Liver (tissue), 9 donors: ENCODE results near the gene SEL1L2. TPM values are rescaled to one million over a fixed set of nuclear protein-coding genes. Genes with fewer than 3 reads are reported as not detected.

Experiments used
- DNase-seq: peaks from one replicate; pipeline ENCODE4 v3.0.0-alpha.2; 2017; ENCODE audit warnings: low spot score
- H3K27ac ChIP-seq, 2 donors: one replicate each; pipeline ENCODE4 v1.7.0; 2013; ENCODE audit warnings: inconsistent platforms in 2 of 2, low read length in 2 of 2, control low read depth in 1 of 2, low read depth in 1 of 2, mild to moderate bottlenecking in 1 of 2
- H3K27me3 ChIP-seq, 4 donors: one replicate each; pipeline versions ENCODE4 v1.6.1 to v1.7.0; 2013; ENCODE audit warnings: low read length in 3 of 4, inconsistent platforms in 1 of 4, mild to moderate bottlenecking in 1 of 4, moderate library complexity in 1 of 4; ENCODE audit not compliant: control insufficient read depth in 4 of 4, insufficient read depth in 4 of 4
- H3K36me3 ChIP-seq, 4 donors: one replicate each; pipeline versions ENCODE4 v1.6.1 to v1.7.0; 2013; ENCODE audit warnings: low read length in 3 of 4, mild to moderate bottlenecking in 3 of 4, low read depth in 1 of 4, moderate library complexity in 1 of 4; ENCODE audit not compliant: control insufficient read depth in 4 of 4, insufficient read depth in 3 of 4
- H3K4me1 ChIP-seq, 4 donors: one replicate each; pipeline versions ENCODE4 v1.6.1 to v1.7.0; 2013; ENCODE audit warnings: low read length in 3 of 4, mild to moderate bottlenecking in 3 of 4, moderate library complexity in 1 of 4; ENCODE audit not compliant: control insufficient read depth in 4 of 4, insufficient read depth in 4 of 4
- H3K4me3 ChIP-seq, 3 donors: one replicate each; pipeline versions ENCODE4 v1.6.1 to v1.7.0; 2013; ENCODE audit warnings: low read length in 3 of 3, control low read depth in 1 of 3, low read depth in 1 of 3, mild to moderate bottlenecking in 1 of 3
- H3K9ac ChIP-seq, 2 donors: one replicate each; pipeline ENCODE4 v1.7.0; 2013; ENCODE audit warnings: low read length in 2 of 2, mild to moderate bottlenecking in 2 of 2, moderate library complexity in 2 of 2, control low read depth in 1 of 2, low read depth in 1 of 2
- H3K9me3 ChIP-seq, 4 donors: one replicate each; pipeline versions ENCODE4 v1.6.1 to v1.7.0; 2013; ENCODE audit warnings: low read length in 3 of 4; ENCODE audit not compliant: control insufficient read depth in 4 of 4
- EGR1 ChIP-seq, 2 donors: IDR thresholded peaks; 2 replicates each; pipeline ENCODE4 v1.6.1; 2016 to 2018; ENCODE audit warnings: antibody characterized with exemption in 2 of 2, low read depth in 2 of 2
- FOXA2 ChIP-seq: IDR thresholded peaks from 2 replicates; pipeline ENCODE4 v1.6.1; 2016; ENCODE audit warnings: antibody characterized with exemption
- NR2F2 ChIP-seq: IDR thresholded peaks from 2 replicates; pipeline ENCODE4 v1.6.1; 2016; ENCODE audit warnings: antibody characterized with exemption
- RAD21 ChIP-seq, 2 donors: IDR thresholded peaks; 2 replicates each; pipeline ENCODE4 v1.6.1; 2016; ENCODE audit warnings: antibody characterized with exemption in 2 of 2, mild to moderate bottlenecking in 2 of 2
- REST ChIP-seq: IDR thresholded peaks from 2 replicates; pipeline ENCODE4 v1.6.1; 2016; ENCODE audit warnings: antibody characterized with exemption, mild to moderate bottlenecking
- TAF1 ChIP-seq: conservative IDR thresholded peaks from 2 replicates; pipeline ENCODE4 v1.6.1; 2016; ENCODE audit warnings: antibody characterized with exemption, mild to moderate bottlenecking
- YY1 ChIP-seq: IDR thresholded peaks from 2 replicates; pipeline ENCODE4 v1.6.1; 2016; ENCODE audit warnings: antibody characterized with exemption, mild to moderate bottlenecking
- WGBS: extraction: QIAGEN DNeasy Blood & Tissue Kit; methylation state at CpG from one replicate; pipeline ENCODE4 v1.1.7; 2013; 5-methylcytosine and 5-hydroxymethylcytosine counted together
- polyA plus RNA-seq, 2 donors: library from polyadenylated mRNA; stranded (reverse) in 1 of 2; unstranded in 1 of 2; fragments of 200-250 nt in 1 of 2; fragments of >200 nt in 1 of 2; fragmentation: Nextera tagmentation in 1 of 2; extraction: Ambion mirVana in 1 of 2; gene quantifications; one replicate each; pipeline versions ENCODE4 v1.2.1 to v1.2.3, GENCODE V29; 2013 to 2015
- total RNA-seq, 2 donors: library from RNA; depleted of rRNA; stranded (reverse); fragments of >200 nt; gene quantifications; one replicate each; pipeline ENCODE4 v1.2.3, GENCODE V29; 2014
- TF ChIP-seq, protein P1 (sequence below): fragments of 150-350 bp; IDR thresholded peaks from 2 replicates; pipeline ENCODE4 v1.5.1; 2017; ENCODE audit warnings: improper control_type of control experiment, low read depth, low read length; ENCODE audit not compliant: missing input control
- donor health status: healthy.
- donor health status: healthy.
- donor health status: healthy.
- donor health status: healthy.
- donor health status: healthy.

SEL1L2 gene
- total and polyA plus RNA-seq, 4 donors, result not detected

GRCh38 chr20:13904766-13905165, 85.6 kb downstream of the SEL1L2 start:
- Histone ChIP-seq H3K36me3 (no peaks in the 10 kb centered on the region), H3K9me3 (no peaks in the 10 kb centered on the region), H3K9ac (no peak overlapping the region), H3K27ac (no peak overlapping the region), H3K27me3 (no peaks in the 10 kb centered on the region), H3K4me3 (no peak overlapping the region), H3K4me1 (no peaks in the 10 kb centered on the region)
- TF ChIP-seq YY1 (no peak), REST (no peak)
- no peak for DNase-seq
- 88% methylated on average over 3 of the region's 3 CpGs for WGBS

DNA sequence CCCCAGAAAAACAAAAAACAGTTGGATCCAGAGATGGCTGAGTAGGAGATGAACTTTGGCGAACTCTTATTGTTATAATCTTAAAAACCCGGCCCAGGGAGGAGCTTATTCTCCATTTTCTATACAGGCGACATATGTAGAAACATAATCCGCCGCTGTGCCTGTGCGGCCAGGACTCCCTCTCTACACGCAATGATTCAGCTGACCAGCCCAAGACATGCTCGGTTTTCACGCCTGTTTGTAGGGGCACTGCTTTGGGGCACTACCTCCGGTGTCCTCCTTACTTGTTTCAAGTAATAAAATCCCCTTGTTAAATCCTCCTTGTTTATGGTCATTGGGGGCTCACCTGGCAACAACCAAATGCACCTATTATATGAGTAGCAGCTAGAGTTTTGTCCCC, 89.9 kb downstream of the SEL1L2 start:
- H3K27me3 ChIP-seq, result no peaks in the 10 kb centered on the region
- no peaks in the 10 kb centered on the region for H3K9me3 ChIP-seq
- DNase-seq, result no peak
- no peaks in the 10 kb centered on the region for H3K4me1 ChIP-seq
- no peaks in the 10 kb centered on the region for H3K36me3 ChIP-seq
- no peak overlapping the region for H3K27ac ChIP-seq
- WGBS, result 92% methylated on average over 10 of the region's 10 CpGs
- no peak overlapping the region for H3K9ac ChIP-seq
- TF ChIP-seq RAD21 (IDR thresholded peaks at IDR 0.05) (no peak), NR2F2 (no peak)
- no peak overlapping the region for H3K4me3 ChIP-seq

DNA sequence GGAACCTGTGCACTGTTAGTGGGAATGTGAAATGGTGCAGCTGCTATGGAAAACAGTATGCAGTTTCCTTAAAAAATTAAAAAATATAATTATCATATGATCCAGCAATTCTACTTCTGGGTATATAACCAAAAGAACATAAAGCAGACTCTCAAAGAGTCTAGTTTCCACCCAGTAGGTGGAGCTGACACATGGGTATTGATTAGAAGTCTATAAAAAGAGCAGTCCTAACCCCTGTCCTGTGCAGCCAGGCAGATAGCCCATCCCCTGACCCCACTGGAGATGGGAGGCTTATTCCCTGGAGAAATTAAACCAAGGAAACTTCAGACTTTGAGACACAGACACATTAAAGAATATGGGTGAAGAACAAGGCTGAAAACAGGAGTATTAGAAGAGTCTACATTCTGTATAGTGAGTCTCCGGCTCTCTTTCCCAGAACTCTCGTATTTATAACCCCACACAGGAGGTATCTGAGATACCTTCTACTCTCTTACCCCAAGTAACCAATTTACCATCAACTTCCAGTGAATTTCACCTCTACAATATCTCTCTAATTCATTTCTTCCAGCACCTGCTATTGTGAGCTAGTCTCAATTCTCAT, 92.3 kb downstream of the SEL1L2 start:
- Histone ChIP-seq H3K27ac (no peak overlapping the region), H3K9ac (no peak overlapping the region), H3K9me3 (no peaks in the 10 kb centered on the region), H3K4me3 (no peak overlapping the region), H3K27me3 (no peaks in the 10 kb centered on the region), H3K36me3 (no peaks in the 10 kb centered on the region), H3K4me1 (no peaks in the 10 kb centered on the region)
- TF ChIP-seq REST, result no peak
- no peak for TF ChIP-seq TAF1
- TF ChIP-seq RAD21 (IDR thresholded peaks at IDR 0.05), result peak; percentile 46 to 48
- TF ChIP-seq, protein P1, sequence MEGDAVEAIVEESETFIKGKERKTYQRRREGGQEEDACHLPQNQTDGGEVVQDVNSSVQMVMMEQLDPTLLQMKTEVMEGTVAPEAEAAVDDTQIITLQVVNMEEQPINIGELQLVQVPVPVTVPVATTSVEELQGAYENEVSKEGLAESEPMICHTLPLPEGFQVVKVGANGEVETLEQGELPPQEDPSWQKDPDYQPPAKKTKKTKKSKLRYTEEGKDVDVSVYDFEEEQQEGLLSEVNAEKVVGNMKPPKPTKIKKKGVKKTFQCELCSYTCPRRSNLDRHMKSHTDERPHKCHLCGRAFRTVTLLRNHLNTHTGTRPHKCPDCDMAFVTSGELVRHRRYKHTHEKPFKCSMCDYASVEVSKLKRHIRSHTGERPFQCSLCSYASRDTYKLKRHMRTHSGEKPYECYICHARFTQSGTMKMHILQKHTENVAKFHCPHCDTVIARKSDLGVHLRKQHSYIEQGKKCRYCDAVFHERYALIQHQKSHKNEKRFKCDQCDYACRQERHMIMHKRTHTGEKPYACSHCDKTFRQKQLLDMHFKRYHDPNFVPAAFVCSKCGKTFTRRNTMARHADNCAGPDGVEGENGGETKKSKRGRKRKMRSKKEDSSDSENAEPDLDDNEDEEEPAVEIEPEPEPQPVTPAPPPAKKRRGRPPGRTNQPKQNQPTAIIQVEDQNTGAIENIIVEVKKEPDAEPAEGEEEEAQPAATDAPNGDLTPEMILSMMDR, result no peak
- no peak for TF ChIP-seq FOXA2
- TF ChIP-seq EGR1 (IDR thresholded peaks at IDR 0.05; ENCODE audit: low read depth in 2 of 2), result no peak
- WGBS, result 96% methylated on average over 2 of the region's 2 CpGs
- no peak for DNase-seq
